ENCODE measurements around the gene AGGF1. TPM values are rescaled to one million over a fixed set of nuclear protein-coding genes. Genes with fewer than 3 reads are reported as not detected.

Gene AGGF1
- total RNA-seq, 2 donors from 2014 or later, result 8.2 to 13.5 TPM

DNA sequence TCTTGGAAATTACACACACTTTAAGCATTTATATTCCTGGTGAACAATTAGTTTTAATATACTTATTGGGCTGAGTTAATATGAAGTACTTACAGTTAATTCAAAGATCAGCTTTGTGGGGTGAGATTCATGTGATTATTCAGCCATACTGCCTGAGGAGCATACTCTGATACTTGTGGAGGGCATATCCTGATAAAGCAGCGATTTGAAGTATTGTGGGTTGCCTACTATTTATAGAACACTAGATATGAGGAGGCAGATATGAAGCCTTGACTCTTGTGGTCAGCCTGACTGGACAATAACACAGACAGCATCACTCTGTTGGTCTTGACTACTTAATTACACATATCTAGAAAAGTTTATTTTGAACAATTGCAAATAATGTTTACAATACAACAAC, 27.0 kb upstream of the AGGF1 start:
- no peaks in the 10 kb centered on the region for H3K9me3 ChIP-seq
- H3K27me3 ChIP-seq, result no peaks in the 10 kb centered on the region
- no peaks in the 10 kb centered on the region for H3K4me1 ChIP-seq
- WGBS, 2 donors, result 15 to 18% methylated on average over 1 of the region's 1 CpG
- H3K4me3 ChIP-seq, result no peak overlapping the region
- intact Hi-C loops (cut with DNase I), result no loop called here
- ATAC-seq, result no peak
- no peak overlapping the region for H3K27ac ChIP-seq
- DNase-seq, result no peak
- no peaks in the 10 kb centered on the region for H3K36me3 ChIP-seq (replicated peaks in 1 of 2; ENCODE audit: insufficient read depth in 1 of 2, low read depth in 2 of 2)
- TF ChIP-seq, protein P1, sequence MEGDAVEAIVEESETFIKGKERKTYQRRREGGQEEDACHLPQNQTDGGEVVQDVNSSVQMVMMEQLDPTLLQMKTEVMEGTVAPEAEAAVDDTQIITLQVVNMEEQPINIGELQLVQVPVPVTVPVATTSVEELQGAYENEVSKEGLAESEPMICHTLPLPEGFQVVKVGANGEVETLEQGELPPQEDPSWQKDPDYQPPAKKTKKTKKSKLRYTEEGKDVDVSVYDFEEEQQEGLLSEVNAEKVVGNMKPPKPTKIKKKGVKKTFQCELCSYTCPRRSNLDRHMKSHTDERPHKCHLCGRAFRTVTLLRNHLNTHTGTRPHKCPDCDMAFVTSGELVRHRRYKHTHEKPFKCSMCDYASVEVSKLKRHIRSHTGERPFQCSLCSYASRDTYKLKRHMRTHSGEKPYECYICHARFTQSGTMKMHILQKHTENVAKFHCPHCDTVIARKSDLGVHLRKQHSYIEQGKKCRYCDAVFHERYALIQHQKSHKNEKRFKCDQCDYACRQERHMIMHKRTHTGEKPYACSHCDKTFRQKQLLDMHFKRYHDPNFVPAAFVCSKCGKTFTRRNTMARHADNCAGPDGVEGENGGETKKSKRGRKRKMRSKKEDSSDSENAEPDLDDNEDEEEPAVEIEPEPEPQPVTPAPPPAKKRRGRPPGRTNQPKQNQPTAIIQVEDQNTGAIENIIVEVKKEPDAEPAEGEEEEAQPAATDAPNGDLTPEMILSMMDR (IDR thresholded peaks at IDR 0.05), result no peak
- no peak for TF ChIP-seq POLR2A (IDR thresholded peaks at IDR 0.05)

DNA sequence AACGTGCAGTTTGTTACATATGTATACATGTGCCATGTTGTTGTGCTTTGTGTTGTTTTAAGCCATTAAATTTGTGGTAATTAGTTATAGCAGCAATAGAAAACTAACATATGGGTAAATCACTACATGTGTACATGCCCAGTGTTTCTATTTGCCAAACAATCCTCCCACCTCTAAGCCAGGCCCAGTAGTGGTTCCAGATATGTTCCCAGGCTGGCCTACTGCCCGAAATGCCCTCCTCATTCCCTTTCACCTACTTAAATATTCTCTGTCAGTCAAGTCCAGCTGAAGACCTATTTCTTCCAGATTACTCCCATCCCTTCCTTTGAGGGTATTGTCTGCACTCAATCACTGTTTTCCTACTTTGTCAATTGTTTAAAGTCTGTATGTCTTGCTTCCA, 24.1 kb upstream of the AGGF1 start:
- Histone ChIP-seq H3K36me3 (replicated peaks in 1 of 2; ENCODE audit: insufficient read depth in 1 of 2, low read depth in 2 of 2) (no peaks in the 10 kb centered on the region), H3K27me3 (no peaks in the 10 kb centered on the region), H3K4me3 (no peak overlapping the region), H3K27ac (no peak overlapping the region), H3K9me3 (no peaks in the 10 kb centered on the region), H3K4me1 (no peaks in the 10 kb centered on the region)
- intact Hi-C loops (cut with DNase I), result no loop called here
- ATAC-seq (no peak), DNase-seq (no peak)
- TF ChIP-seq, protein P1 (IDR thresholded peaks at IDR 0.05), result no peak
- no peak for TF ChIP-seq POLR2A (IDR thresholded peaks at IDR 0.05)
- WGBS, 2 donors, result 52 to 67% methylated on average over 2 of the region's 2 CpGs

DNA sequence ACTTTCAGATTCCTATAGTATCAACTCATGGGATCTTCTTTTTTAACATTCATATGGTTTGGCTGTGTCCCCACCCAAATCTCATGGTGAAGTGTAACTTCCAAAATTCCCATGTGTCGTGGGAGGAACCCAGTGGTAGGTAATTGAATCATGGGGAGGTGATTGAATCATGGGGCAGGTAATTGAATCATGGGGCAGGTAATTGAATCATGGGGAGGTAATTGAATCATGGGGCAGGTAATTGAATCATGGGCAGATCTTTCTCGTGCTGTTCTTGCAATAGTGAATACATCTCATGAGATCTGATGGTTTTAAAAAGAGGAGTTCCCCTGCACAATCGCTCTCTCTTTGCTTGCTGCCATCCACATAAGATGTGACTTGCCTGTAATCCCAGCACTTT, 21.8 kb upstream of the AGGF1 start:
- Histone ChIP-seq H3K27me3 (no peaks in the 10 kb centered on the region), H3K27ac (no peak overlapping the region), H3K9me3 (no peaks in the 10 kb centered on the region), H3K4me1 (no peaks in the 10 kb centered on the region), H3K36me3 (replicated peaks in 1 of 2; ENCODE audit: insufficient read depth in 1 of 2, low read depth in 2 of 2) (no peaks in the 10 kb centered on the region), H3K4me3 (no peak overlapping the region)
- no peak for ATAC-seq
- TF ChIP-seq, protein P1 (IDR thresholded peaks at IDR 0.05), result no peak
- no peak for TF ChIP-seq POLR2A (IDR thresholded peaks at IDR 0.05)
- intact Hi-C loops (cut with DNase I), result no loop called here
- 28 to 53% methylated on average over 3 of the region's 3 CpGs for WGBS, 2 donors
- no peak for DNase-seq

DNA sequence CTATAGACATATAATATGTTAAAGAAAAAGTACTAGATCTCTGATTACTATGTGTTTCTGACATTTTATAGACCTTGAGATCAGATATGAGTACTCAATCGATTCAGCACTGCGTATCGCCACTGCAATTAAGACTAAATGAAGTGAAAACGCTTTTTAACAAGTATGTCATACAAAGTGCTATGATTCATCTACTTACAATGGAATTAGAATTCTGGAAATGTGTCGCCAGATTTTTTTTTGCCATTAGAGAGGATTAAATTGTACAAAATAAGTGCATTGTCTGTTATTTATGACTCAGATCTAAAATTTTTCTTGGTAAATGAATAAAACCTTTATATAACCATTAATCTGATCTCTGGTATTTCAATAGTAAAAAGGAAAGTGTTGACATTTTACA, 20.0 kb upstream of the AGGF1 start:
- Histone ChIP-seq H3K4me3 (no peak overlapping the region), H3K27ac (no peak overlapping the region), H3K36me3 (replicated peaks in 1 of 2; ENCODE audit: insufficient read depth in 1 of 2, low read depth in 2 of 2) (no peaks in the 10 kb centered on the region), H3K9me3 (no peaks in the 10 kb centered on the region), H3K4me1 (no peaks in the 10 kb centered on the region), H3K27me3 (no peaks in the 10 kb centered on the region)
- WGBS, 2 donors, result 79 to 84% methylated on average over 5 of the region's 5 CpGs
- ATAC-seq (no peak), DNase-seq (no peak)
- intact Hi-C loops (cut with DNase I), result no loop called here
- TF ChIP-seq, protein P1 (IDR thresholded peaks at IDR 0.05), result no peak
- TF ChIP-seq POLR2A (IDR thresholded peaks at IDR 0.05), result no peak

DNA sequence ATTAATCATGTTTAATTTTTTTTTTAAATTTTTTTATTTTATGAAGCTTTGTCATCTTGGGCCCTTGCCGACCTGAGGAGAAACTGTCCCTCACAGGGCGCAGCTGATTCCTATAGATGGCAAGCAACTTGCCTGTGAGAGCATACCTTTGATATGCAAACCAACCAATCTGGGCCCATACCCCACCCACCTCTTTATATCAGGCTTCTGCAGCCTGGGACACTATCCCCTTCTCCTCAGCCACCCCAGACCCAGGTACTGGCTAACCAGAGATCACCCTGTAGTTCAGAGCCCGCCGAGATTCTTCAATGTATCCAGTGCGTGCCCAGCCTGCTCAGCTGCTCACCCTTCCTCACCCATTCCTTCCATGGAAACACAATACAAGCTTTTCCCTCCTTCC, 18.7 kb upstream of the AGGF1 start:
- intact Hi-C loops (cut with DNase I), result no loop called here
- TF ChIP-seq, protein P1 (IDR thresholded peaks at IDR 0.05), result no peak
- TF ChIP-seq POLR2A (IDR thresholded peaks at IDR 0.05), result no peak
- Histone ChIP-seq H3K27me3 (no peaks in the 10 kb centered on the region), H3K27ac (no peak overlapping the region), H3K4me3 (no peak overlapping the region), H3K4me1 (no peaks in the 10 kb centered on the region), H3K36me3 (replicated peaks in 1 of 2; ENCODE audit: insufficient read depth in 1 of 2, low read depth in 2 of 2) (no peaks in the 10 kb centered on the region), H3K9me3 (no peaks in the 10 kb centered on the region)
- no peak for ATAC-seq
- DNase-seq, result no peak
- WGBS, 2 donors, result 69 to 78% methylated on average over 5 of the region's 5 CpGs
